RPMI7951 (cell line): ENCODE data around the gene HDGFL2. TPM values are rescaled to one million over a fixed set of nuclear protein-coding genes. Genes with fewer than 3 reads are reported as not detected.
"Not testable (repeated sequence)": the region's sequence is repeated elsewhere in the genome, so short reads cannot be mapped to it uniquely, and the experiment has no call there.

Experiments
- DNase-seq: peaks from one replicate; pipeline ENCODE4 v3.0.0-alpha.2; 2012; ENCODE audit warnings: low read depth
- total RNA-seq: library from RNA; depleted of rRNA; stranded (reverse); fragments of >200 nt; shearing (Covaris generic); gene quantifications from 2 replicates; pipeline ENCODE4 v1.2.3, GENCODE V29; 2014

Gene HDGFL2
- total RNA-seq, 1 experiment from 2014 or later = 41.9 TPM

GRCh38 chr19:4513248-4513647, 41.2 kb downstream of the HDGFL2 start:
- DNase-seq = no peak

- no peak for DNase-seq
These were observed 43.6 kb downstream of the HDGFL2 start for GRCh38 chr19:4515732-4516131.

- DNase-seq = no peak
These were observed 44.3 kb downstream of the HDGFL2 start for GRCh38 chr19:4516199-4516938.

- no peak for DNase-seq
These were observed 44.8 kb downstream of the HDGFL2 start for GRCh38 chr19:4516939-4517300.

- DNase-seq = no peak
These were observed 45.5 kb downstream of the HDGFL2 start for GRCh38 chr19:4517451-4518057.

GRCh38 chr19:4518345-4519171, 46.5 kb downstream of the HDGFL2 start, which contains the start of gene PLIN4:
Gene PLIN4, minus strand, starts transcription at chr19:4518486. Its CDS starts 214 bp downstream, at chr19:4518272.
- DNase-seq = no peak

GRCh38 chr19:4519172-4519496, 47.0 kb downstream of the HDGFL2 start:
- DNase-seq = no peak

GRCh38 chr19:4519521-4520277, 47.6 kb downstream of the HDGFL2 start:
- peak; percentile 29 for DNase-seq

- peak; percentile 78 for DNase-seq
These were observed 49.2 kb downstream of the HDGFL2 start for GRCh38 chr19:4521170-4521887.

GRCh38 chr19:4521888-4522242, 49.8 kb downstream of the HDGFL2 start:
- no peak for DNase-seq

- no peak for DNase-seq
These were observed 50.4 kb downstream of the HDGFL2 start for GRCh38 chr19:4522291-4523002.

- peak; percentile 31 for DNase-seq
These were observed 51.4 kb downstream of the HDGFL2 start for GRCh38 chr19:4523306-4524110.

- DNase-seq = peak; percentile 42
These were observed 52.9 kb downstream of the HDGFL2 start for GRCh38 chr19:4524808-4525562.

GRCh38 chr19:4525563-4526002, 53.5 kb downstream of the HDGFL2 start:
- no peak for DNase-seq

- not testable (repeated sequence) for DNase-seq
These were observed 55.3 kb downstream of the HDGFL2 start for GRCh38 chr19:4527377-4527776.

GRCh38 chr19:4528843-4529242, 56.7 kb downstream of the HDGFL2 start:
- no peak for DNase-seq

- DNase-seq = no peak
These were observed 57.9 kb downstream of the HDGFL2 start for GRCh38 chr19:4529924-4530522.

- no peak for DNase-seq
These were observed 59.6 kb downstream of the HDGFL2 start for GRCh38 chr19:4531562-4532165.
